Stomach (tissue), 9 donors: Measurements from ENCODE around the gene C19orf67. TPM values are rescaled to one million over a fixed set of nuclear protein-coding genes. Genes with fewer than 3 reads are reported as not detected.

Experiments used
- DNase-seq, 2 donors: peaks; one replicate each; pipeline versions ENCODE4 v3.0.0 to v3.0.0-alpha.2; 2013 to 2019
- H3K27ac ChIP-seq, 5 donors: fragments of 200-600 bp in 4 of 5; sonication (generic) in 4 of 5; one replicate each; pipeline ENCODE4 v1.5.1; 2013 to 2019; ENCODE audit warnings: mild to moderate bottlenecking in 1 of 5, moderate library complexity in 1 of 5
- H3K27me3 ChIP-seq, 3 donors: fragments of 200-600 bp; sonication (generic); one replicate each; pipeline ENCODE4 v1.5.1; 2017 to 2019; ENCODE audit warnings: mixed run types in 1 of 3
- H3K36me3 ChIP-seq, 4 donors: fragments of 200-600 bp; sonication (generic); 1 replicate in 3 of 4; 2 replicates in 1 of 4; pipeline ENCODE4 v1.5.1; 2016 to 2019
- H3K4me1 ChIP-seq, 4 donors: fragments of 200-600 bp; sonication (generic); one replicate each; pipeline ENCODE4 v1.5.1; 2016 to 2019
- H3K4me3 ChIP-seq, 4 donors: fragments of 200-600 bp; sonication (generic) in 3 of 4; one replicate each; pipeline ENCODE4 v1.5.1; 2016 to 2019; ENCODE audit warnings: mild to moderate bottlenecking in 1 of 4
- H3K9me3 ChIP-seq, 4 donors: fragments of 200-600 bp; sonication (generic); one replicate each; pipeline ENCODE4 v1.5.1; 2016 to 2019
- CTCF ChIP-seq, 7 experiments: fragments of 450-650 bp in 4 of 7; fragments of 200-600 bp in 3 of 7; sonication (generic) in 3 of 7; IDR thresholded peaks; one replicate each; pipeline ENCODE4 v1.5.1; 2016 to 2019; ENCODE audit warnings: antibody characterized with exemption in 7 of 7, control low read depth in 2 of 7, mild to moderate bottlenecking in 1 of 7
- EP300 ChIP-seq: sonication (generic); formaldehyde crosslinking; IDR thresholded peaks from one replicate; pipeline ENCODE4 v1.6.1; 2017; ENCODE audit warnings: antibody characterized with exemption
- POLR2A ChIP-seq, 4 donors: fragments of 450-650 bp; IDR thresholded peaks; one replicate each; pipeline ENCODE4 v1.6.1; 2016; ENCODE audit warnings: antibody characterized with exemption in 4 of 4, control low read depth in 2 of 4, mild to moderate bottlenecking in 1 of 4, moderate library complexity in 1 of 4
- POLR2AphosphoS5 ChIP-seq, 3 donors: sonication (generic); formaldehyde crosslinking; IDR thresholded peaks; one replicate each; pipeline ENCODE4 v1.6.1; 2016; ENCODE audit warnings: antibody characterized with exemption in 3 of 3
- WGBS, 5 donors: extraction: QIAGEN DNeasy Blood & Tissue Kit in 3 of 5; methylation state at CpG; one replicate each; pipeline versions ENCODE4 v1.1.5 to v1.1.7; 2013 to 2018; 5-methylcytosine and 5-hydroxymethylcytosine counted together
- intact Hi-C: fragments of 100-400 bp; cut with DNase I; formaldehyde crosslinking; loops from one replicate; pipeline ENCODE4 v1.15.1; 2023; ENCODE audit warnings: low total_unique reads
- polyA plus RNA-seq, 3 donors: library from polyadenylated mRNA; stranded (reverse); fragments of 200-250 nt; gene quantifications; one replicate each; pipeline ENCODE4 v1.2.3, GENCODE V29; 2013
- total RNA-seq, 5 donors: library from RNA; depleted of rRNA; stranded (reverse); fragments of >200 nt; gene quantifications; one replicate each; pipeline versions ENCODE4 v1.1.0 to v1.2.3, GENCODE V29; 2014 to 2016
- donor health status: healthy with polysubstance abuse.
- donor health status: Bipolar disorder and iron deficiency.
- donor health status: healthy.

The C19orf67 gene
- total and polyA plus RNA-seq, 8 donors = 0.50 TPM; not detected in 7

GRCh38 chr19:14061751-14062557 lies 23.6 kb downstream of the C19orf67 start, which contains the start of gene PALM3:
Gene PALM3 (minus strand): TSS chr19:14062076. CDS start chr19:14061980, 96 bp downstream.
- peak in 1 of 4 donors; percentile 32 for TF ChIP-seq POLR2A (IDR thresholded peaks at IDR 0.05)
- TF ChIP-seq CTCF (IDR thresholded peaks at IDR 0.05) = no peak
- peak in 2 of 3 donors; percentile 2 to 50 for TF ChIP-seq POLR2AphosphoS5 (IDR thresholded peaks at IDR 0.05)
- no peak for TF ChIP-seq EP300
- peak; percentile 90 to 91 for DNase-seq
- Histone ChIP-seq H3K9me3 (no peaks in the 10 kb centered on the region), H3K4me1 (peaks cover 23 to 48% (median 42%) of the 10 kb centered on the region in 4 donors), H3K36me3 (no peaks in the 10 kb centered on the region), H3K27me3 (peaks cover 0 to 58% (median 13%) of the 10 kb centered on the region in 3 donors), H3K4me3 (peak within 1 kb of the TSS; percentile 31 to 54 (median 48)), H3K27ac (peak within 1 kb of the TSS; percentile 67 to 90 (median 87))
- 16 to 49% (median 29%) methylated on average over 11 to 19 of the region's 19 CpGs for WGBS, 5 donors
- intact Hi-C loops = no loop called here

- intact Hi-C loops = no loop called here
- peak overlapping the region; percentile 31 to 54 (median 48) for H3K4me3 ChIP-seq
- H3K4me1 ChIP-seq = peaks cover 23 to 53% (median 45%) of the 10 kb centered on the region in 4 donors
- DNase-seq = peak; percentile 43 to 53
- H3K27ac ChIP-seq = peak overlapping the region; percentile 67 to 90 (median 87)
- 18 to 32% (median 29%) methylated on average over 7 to 9 of the region's 9 CpGs for WGBS, 5 donors
- H3K36me3 ChIP-seq = peaks cover 0 to 5% (median 1%) of the 10 kb centered on the region in 4 donors
- no peak for TF ChIP-seq EP300
- peak in 1 of 3 donors; percentile 24 for TF ChIP-seq POLR2AphosphoS5 (IDR thresholded peaks at IDR 0.05)
- no peak for TF ChIP-seq CTCF (IDR thresholded peaks at IDR 0.05)
- H3K9me3 ChIP-seq = no peaks in the 10 kb centered on the region
- H3K27me3 ChIP-seq = peaks cover 0 to 66% (median 13%) of the 10 kb centered on the region in 3 donors
These were observed 24.4 kb downstream of the C19orf67 start for GRCh38 chr19:14061081-14061749.

GRCh38 chr19:14059652-14060155 lies 25.9 kb downstream of the C19orf67 start:
- TF ChIP-seq POLR2A (IDR thresholded peaks at IDR 0.05) (no peak), CTCF (IDR thresholded peaks at IDR 0.05) (no peak), EP300 (no peak), POLR2AphosphoS5 (IDR thresholded peaks at IDR 0.05) (no peak)
- Histone ChIP-seq H3K9me3 (no peaks in the 10 kb centered on the region), H3K4me1 (peaks cover 23 to 53% (median 45%) of the 10 kb centered on the region in 4 donors), H3K36me3 (peaks cover 0 to 17% (median 8%) of the 10 kb centered on the region in 4 donors), H3K4me3 (peak overlapping the region in 3 of 4 donors; percentile 44 to 54 (median 51)), H3K27me3 (peaks cover 0 to 68% (median 13%) of the 10 kb centered on the region in 3 donors), H3K27ac (peak overlapping the region in 1 of 5 donors; percentile 14)
- intact Hi-C loops = loop anchor here (10.0 kb wide), 1 partner anchor 175 kb away; no protein-coding TSS in a partner anchor
- DNase-seq = no peak
- WGBS, 5 donors = 23 to 37% (median 27%) methylated on average over 8 of the region's 8 CpGs

GRCh38 chr19:14059093-14059480 lies 26.5 kb downstream of the C19orf67 start:
- no peak overlapping the region for H3K27ac ChIP-seq
- intact Hi-C loops = loop anchor here (10.0 kb wide), 1 partner anchor 174 kb away; no protein-coding TSS in a partner anchor
- H3K4me3 ChIP-seq = peak overlapping the region in 3 of 4 donors; percentile 16 to 54 (median 51)
- H3K4me1 ChIP-seq = peaks cover 23 to 53% (median 45%) of the 10 kb centered on the region in 4 donors
- peaks cover 0 to 68% (median 13%) of the 10 kb centered on the region in 3 donors for H3K27me3 ChIP-seq
- TF ChIP-seq EP300 (no peak), CTCF (IDR thresholded peaks at IDR 0.05) (peak in 5 of 7 experiments; percentile 16 to 66 (median 45))
- H3K9me3 ChIP-seq = no peaks in the 10 kb centered on the region
- 20 to 43% (median 26%) methylated on average over 12 to 15 of the region's 15 CpGs for WGBS, 5 donors
- peak; percentile 34 to 45 for DNase-seq
- peaks cover 0 to 17% (median 10%) of the 10 kb centered on the region in 4 donors for H3K36me3 ChIP-seq
